HepG2 (cell line): Measurements from ENCODE around the gene PIK3IP1. TPM values are rescaled to one million over a fixed set of nuclear protein-coding genes. Genes with fewer than 3 reads are reported as not detected.

Experiments used
- ATAC-seq: fragments of 200-7000 bp; cut with Tn5 transposase; 3 replicates; pipeline ENCODE4 v1.9.1; 2020; ENCODE audit warnings: mild to moderate bottlenecking, moderate library complexity
- Bru-seq: library from RNA; stranded (reverse); fragments of 400-500 nt; gene quantifications from one replicate; lab custom pipeline; 2021; lab: Mats Ljungman, UMichigan
- BruChase-seq, 2 experiments: library from RNA; stranded (reverse); fragments of 400-500 nt; gene quantifications; one replicate each; lab custom pipeline; 2021; lab: Mats Ljungman, UMichigan
- BruUV-seq: library from RNA; stranded (reverse); fragments of 400-500 nt; replicated peaks from 2 replicates; lab custom pipeline; 2021; lab: Mats Ljungman, UMichigan
- CTCF ChIA-PET: fragments of 300-600 bp; formaldehyde crosslinking; extraction: SDS; loops from one replicate; lab custom pipeline; 2021; ENCODE audit warnings: low total read pairs, inconsistent platforms, low intra/inter-chr PET ratio; lab: Yijun Ruan, JAX
- POLR2A ChIA-PET: fragments of 350-600 bp; sonication (Branson Sonifier 250); formaldehyde crosslinking; loops from one replicate; lab custom pipeline; 2020; ENCODE audit warnings: antibody characterized with exemption, inconsistent platforms; lab: Yijun Ruan, JAX
- DNase-seq: peaks from one replicate; pipeline ENCODE4 v3.0.0-alpha.2; 2015; ENCODE audit warnings: low spot score
- FAIRE-seq: peaks from 3 replicates; lab custom pipeline; 2011; peaks lifted over from hg19 to GRCh38; lab: Jason Lieb, UNC
- H2AFZ ChIP-seq: one replicate; pipeline ENCODE4 v1.6.1; 2011; ENCODE audit warnings: low read length, inconsistent platforms
- H3K27ac ChIP-seq: fragments of 300-600 bp; 3 replicates; pipeline ENCODE4 v1.8.0; 2011; ENCODE audit warnings: mixed run types, mild to moderate bottlenecking, mixed read lengths, low read length, inconsistent platforms; ENCODE audit not compliant: insufficient read depth; ENCODE audit errors: extremely low read length
- H3K27me3 ChIP-seq, 2 experiments: fragments of 200-600 bp in 1 of 2; 2 replicates in 1 of 2; 3 replicates in 1 of 2; pipeline versions ENCODE4 v1.6.0 to v1.8.0; 2011; ENCODE audit warnings: low read length in 2 of 2, mild to moderate bottlenecking in 2 of 2, moderate library complexity in 2 of 2, inconsistent platforms in 1 of 2; ENCODE audit not compliant: insufficient read depth in 2 of 2, control insufficient read depth in 1 of 2
- H3K36me3 ChIP-seq, 2 experiments: fragments of 200-600 bp in 1 of 2; replicated peaks in 1 of 2; 2 replicates in 1 of 2; 3 replicates in 1 of 2; pipeline versions ENCODE4 v1.5.1 to v1.8.0; 2011; ENCODE audit warnings: low read length in 2 of 2, inconsistent platforms in 1 of 2; ENCODE audit not compliant: insufficient read depth in 2 of 2, control insufficient read depth in 1 of 2
- H3K4me1 ChIP-seq: 2 replicates; pipeline ENCODE4 v1.5.1; 2012; ENCODE audit warnings: low read length, inconsistent platforms; ENCODE audit not compliant: insufficient read depth
- H3K4me2 ChIP-seq: 2 replicates; pipeline ENCODE4 v1.6.0; 2011; ENCODE audit warnings: low read depth, low read length, inconsistent platforms
- H3K4me3 ChIP-seq, 3 experiments: fragments of 200-600 bp in 1 of 3; sonication (generic), shearing (Covaris generic) in 1 of 3; replicated peaks in 1 of 3; 2 replicates each; pipeline ENCODE4 v1.5.1; 2011 to 2016; ENCODE audit warnings: low read length in 3 of 3, inconsistent platforms in 2 of 3, low read depth in 2 of 3, mild to moderate bottlenecking in 2 of 3, control low read depth in 1 of 3, mixed read lengths in 1 of 3; ENCODE audit not compliant: insufficient read depth in 1 of 3
- H3K79me2 ChIP-seq: one replicate; pipeline ENCODE4 v1.6.1; 2011; ENCODE audit warnings: low read length, inconsistent platforms; ENCODE audit not compliant: insufficient read depth
- H3K9ac ChIP-seq: 2 replicates; pipeline ENCODE4 v1.6.0; 2011; ENCODE audit warnings: mild to moderate bottlenecking, low read depth, low read length, inconsistent platforms; ENCODE audit not compliant: insufficient read depth
- H3K9me3 ChIP-seq: 2 replicates; pipeline ENCODE4 v1.5.1; 2012; ENCODE audit warnings: mild to moderate bottlenecking, low read length
- H4K20me1 ChIP-seq: 2 replicates; pipeline ENCODE4 v1.6.0; 2011; ENCODE audit warnings: inconsistent platforms, mild to moderate bottlenecking, low read length, moderate library complexity; ENCODE audit not compliant: insufficient read depth
- ADNP ChIP-seq: sonication (generic); formaldehyde crosslinking; IDR thresholded peaks from 2 replicates; pipeline ENCODE4 v1.4.0; 2020; ENCODE audit warnings: missing genetic modification reagents
- CBX2 ChIP-seq, 2 experiments: fragments of 200-600 bp in 1 of 2; sonication (generic); formaldehyde crosslinking in 1 of 2; IDR thresholded peaks; 2 replicates each; pipeline versions ENCODE4 v1.7.0 to v1.8.1; 2018 to 2022; ENCODE audit warnings: low read depth in 2 of 2, low read length in 1 of 2, mild to moderate bottlenecking in 1 of 2, missing genetic modification reagents in 1 of 2
- MXI1 ChIP-seq: IDR thresholded peaks from 3 replicates; pipeline ENCODE4 v1.6.1; 2012; ENCODE audit warnings: low read depth, low read length, inconsistent platforms, borderline replicate concordance
- RBM22 ChIP-seq: fragments of 200-400 bp; formaldehyde crosslinking; optimal IDR thresholded peaks from 2 replicates; pipeline ENCODE3; 2017; ENCODE audit warnings: mild to moderate bottlenecking, low read length, moderate library complexity
- SALL1 ChIP-seq: sonication (generic); formaldehyde crosslinking; IDR thresholded peaks from 2 replicates; pipeline ENCODE4 v1.8.0; 2022; ENCODE audit warnings: mild to moderate bottlenecking, missing genetic modification reagents
- SRSF9 ChIP-seq: fragments of 200-400 bp; formaldehyde crosslinking; IDR thresholded peaks from 2 replicates; pipeline ENCODE4 v1.6.1; 2018; ENCODE audit warnings: borderline replicate concordance, mild to moderate bottlenecking, low read depth, low read length; ENCODE audit not compliant: insufficient read depth, poor library complexity, severe bottlenecking
- ZFX ChIP-seq: sonication (generic); formaldehyde crosslinking; IDR thresholded peaks from 2 replicates; pipeline ENCODE4 v1.4.0; 2020; ENCODE audit warnings: mild to moderate bottlenecking, low read depth, missing genetic modification reagents, moderate library complexity
- ZNF207 ChIP-seq: fragments of 450-650 bp; IDR thresholded peaks from 2 replicates; pipeline ENCODE4 v1.6.1; 2016; ENCODE audit warnings: antibody characterized with exemption, borderline replicate concordance
- ZNF253 ChIP-seq: sonication (generic); formaldehyde crosslinking; IDR thresholded peaks from 2 replicates; pipeline ENCODE4 v1.8.0; 2022; ENCODE audit warnings: mild to moderate bottlenecking, missing genetic modification reagents, borderline replicate concordance
- ZNF337 ChIP-seq: sonication (generic); formaldehyde crosslinking; IDR thresholded peaks from 2 replicates; pipeline ENCODE4 v1.5.1; 2020; ENCODE audit warnings: missing genetic modification reagents, low read depth, mild to moderate bottlenecking, borderline replicate concordance
- ZNF354B ChIP-seq: sonication (generic); formaldehyde crosslinking; IDR thresholded peaks from 2 replicates; pipeline ENCODE4 v1.8.0; 2022; ENCODE audit warnings: mild to moderate bottlenecking, missing genetic modification reagents
- ZNF431 ChIP-seq: sonication (generic); formaldehyde crosslinking; IDR thresholded peaks from 2 replicates; pipeline ENCODE4 v1.9.0; 2022; ENCODE audit warnings: missing genetic modification reagents, low read depth, mild to moderate bottlenecking, borderline replicate concordance
- ZNF589 ChIP-seq: sonication (generic); formaldehyde crosslinking; conservative IDR thresholded peaks from 2 replicates; pipeline ENCODE4 v1.8.0; 2022; ENCODE audit warnings: mild to moderate bottlenecking, moderate library complexity, missing genetic modification reagents
- ZNF652 ChIP-seq: IDR thresholded peaks from 2 replicates; pipeline ENCODE4 v1.6.1; 2016; ENCODE audit warnings: low read depth, borderline replicate concordance
- ZNF781 ChIP-seq: sonication (generic); formaldehyde crosslinking; IDR thresholded peaks from 2 replicates; pipeline ENCODE4 v1.5.1; 2020; ENCODE audit warnings: borderline replicate concordance, mild to moderate bottlenecking, missing genetic modification reagents; ENCODE audit errors: not compliant biosample characterization
- whole genome bisulfite sequencing: methylation state at CpG from one replicate; pipeline ENCODE4 v1.1.6; 2017; ENCODE audit warnings: low lambda C conversion rate; 5-methylcytosine and 5-hydroxymethylcytosine counted together
- in situ Hi-C: cut with HindIII; loops from 2 replicates; pipeline ENCODE4 v1.10.0; 2017; ENCODE audit warnings: low pct_unique_long_range_greater_than_20kb; ENCODE audit not compliant: extremely low pct_ligation_motif_present
- intact Hi-C: fragments of 100-400 bp; cut with micrococcal nuclease; formaldehyde crosslinking; loops from one replicate; pipeline ENCODE4 v1.10.0; 2022; ENCODE audit not compliant: unreplicated experiment
- long read RNA-seq, 2 experiments: library from RNA in 1 of 2; library from polyadenylated mRNA in 1 of 2; stranded (forward) in 1 of 2; unstranded in 1 of 2; transcript quantifications; one replicate each; pipeline ENCODE4 v2.0.0, GENCODE V29; 2019 to 2022
- polyA minus RNA-seq, 3 experiments: library from RNA; depleted of rRNA, polyadenylated mRNA; stranded (reverse); fragments of >200 nt; gene quantifications; 2 replicates each; pipeline ENCODE4 v1.2.3, GENCODE V29; 2011; ENCODE audit warnings: low replicate concordance in 1 of 3
- polyA plus RNA-seq, 8 experiments: library from polyadenylated mRNA; depleted of rRNA in 3 of 8; stranded (reverse) in 7 of 8; unstranded in 1 of 8; fragments of >200 nt; fragmentation: Illumina TruSeq in 4 of 8; extraction: Trizol in 4 of 8; gene quantifications; 2 replicates each; pipeline versions ENCODE4 v1.2.1 to v1.2.3, GENCODE V29; 2011 to 2016; ENCODE audit warnings: low read depth in 4 of 8, missing spikeins in 1 of 8, mixed read lengths in 1 of 8; ENCODE audit not compliant: insufficient read depth in 1 of 8
- total RNA-seq, 5 experiments: library from RNA; depleted of rRNA; stranded (reverse); fragments of >200 nt; fragmentation: Illumina TruSeq; extraction: Trizol; gene quantifications; 2 replicates each; pipeline ENCODE4 v1.2.3, GENCODE V29; 2016; ENCODE audit warnings: low read depth in 1 of 5
- TF ChIP-seq, protein P1 (sequence below): IDR thresholded peaks from 2 replicates; pipeline ENCODE4 v1.6.1; 2018; ENCODE audit warnings: missing genetic modification reagents, mild to moderate bottlenecking, missing compliant biosample characterization

The PIK3IP1 gene
- total RNA-seq (2016; rRNA removed; fragmentation: Illumina TruSeq; extraction: Trizol), result 0.44 and 1.3 TPM in 2 replicates
- 0.26 and 0.30 TPM in 2 replicates for total RNA-seq (2016; cell fraction: cytosol; rRNA removed; fragmentation: Illumina TruSeq; extraction: Trizol; ENCODE audit: low read depth)
- total RNA-seq (2016; cell fraction: insoluble cytoplasmic fraction; rRNA removed; fragmentation: Illumina TruSeq; extraction: Trizol), result 0.49 and 1.3 TPM in 2 replicates
- 0.34 and 0.41 TPM in 2 replicates for total RNA-seq (2016; cell fraction: membrane; rRNA removed; fragmentation: Illumina TruSeq; extraction: Trizol)
- total RNA-seq (2016; cell fraction: nucleus; rRNA removed; fragmentation: Illumina TruSeq; extraction: Trizol), result 1.5 and 2.0 TPM in 2 replicates
- polyA plus RNA-seq (2011; rRNA removed), result 2.5 and 5.3 TPM in 2 replicates
- 2.4 and 5.0 TPM in 2 replicates for polyA plus RNA-seq (2011; cell fraction: cytosol; rRNA removed)
- 2.3 and 4.8 TPM in 2 replicates for polyA plus RNA-seq (2011; cell fraction: nucleus; rRNA removed)
- polyA plus RNA-seq (2012), result 4.8 and 7.6 TPM in 2 replicates
- polyA plus RNA-seq (2016; cell fraction: cytosol; fragmentation: Illumina TruSeq; extraction: Trizol; ENCODE audit: low read depth), result 0.06 and 0.11 TPM in 2 replicates
- 0.21 and 0.38 TPM in 2 replicates for polyA plus RNA-seq (2016; cell fraction: insoluble cytoplasmic fraction; fragmentation: Illumina TruSeq; extraction: Trizol; ENCODE audit: low read depth)
- 0.10 and 0.14 TPM in 2 replicates for polyA plus RNA-seq (2016; cell fraction: membrane; fragmentation: Illumina TruSeq; extraction: Trizol; ENCODE audit: low read depth)
- polyA plus RNA-seq (2016; cell fraction: nucleus; fragmentation: Illumina TruSeq; extraction: Trizol; ENCODE audit: insufficient read depth, low read depth), result 1.7 and 2.4 TPM in 2 replicates
- 2.1 and 3.8 TPM in 2 replicates for polyA minus RNA-seq (2011; rRNA and poly(A)+ RNA removed; ENCODE audit: low replicate concordance)
- 2.0 and 4.0 TPM in 2 replicates for polyA minus RNA-seq (2011; cell fraction: cytosol; rRNA and poly(A)+ RNA removed)
- 2.1 and 4.0 TPM in 2 replicates for polyA minus RNA-seq (2011; cell fraction: nucleus; rRNA and poly(A)+ RNA removed)
- percentile 30 among the genes with signal in this experiment for Bru-seq, nascent RNA
- BruChase-seq, experiment 1, labeled RNA remaining after a 6-hour chase, result percentile 40 among the genes with signal in this experiment
- BruChase-seq, experiment 2, labeled RNA remaining after a 2-hour chase, result percentile 32 among the genes with signal in this experiment
- long read RNA-seq, experiment 1, transcript PIK3IP1-201 (6 exons, 2,467 nt), result major isoform, 7 of 9 reads
- long read RNA-seq, experiment 1, partial matches to known transcripts, result 1 of 9 reads
- long read RNA-seq, experiment 1, other reads (novel, unspliced or antisense), result 0 of 9 reads
- long read RNA-seq, experiment 2, partial matches to known transcripts, result 0 of 4 reads
- long read RNA-seq, experiment 2, other reads (novel, unspliced or antisense), result 0 of 4 reads

DNA sequence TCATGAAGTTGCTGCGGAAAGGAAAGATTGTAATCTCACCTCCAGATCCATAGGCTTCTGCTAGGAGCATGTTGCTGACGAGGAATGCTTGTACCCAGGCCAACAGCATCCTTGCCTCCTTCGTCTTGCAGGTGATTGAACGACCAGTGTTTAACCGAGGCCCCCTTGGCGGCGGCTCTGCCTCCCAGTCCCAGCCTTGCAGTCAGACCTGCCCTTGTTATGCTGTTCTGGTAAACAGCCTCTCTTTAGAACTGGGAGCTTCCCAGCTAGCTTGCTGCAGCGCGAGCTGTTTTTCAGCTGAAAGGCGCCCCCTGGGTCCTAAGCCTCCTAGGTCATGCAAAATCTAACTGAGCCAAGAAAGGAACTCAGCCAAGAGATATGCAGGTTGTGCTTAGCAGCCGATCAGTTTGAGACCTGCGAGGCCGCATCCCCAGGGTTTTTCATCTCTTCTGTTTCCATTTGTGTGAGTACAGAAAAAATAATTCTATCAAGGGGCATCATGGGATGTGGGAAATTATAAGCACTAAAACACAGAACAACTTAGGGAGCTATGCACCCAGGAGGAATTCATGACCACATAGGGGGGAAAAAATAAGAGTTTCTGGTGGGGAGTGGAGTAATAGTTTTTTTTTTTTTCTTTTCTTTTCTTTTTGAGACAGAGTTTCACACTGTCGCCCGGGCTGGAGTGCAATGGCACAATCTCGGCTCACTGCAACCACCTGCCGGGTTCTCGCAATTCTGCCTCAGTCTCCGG lies at the start of gene PIK3IP1:
Gene PIK3IP1 (minus strand): TSS at position 253 of the 754 bp plus-strand sequence. CDS start 144 bp downstream, at position 109.
- Histone ChIP-seq H3K4me3 (peak within 1 kb of the TSS; percentile 46 to 78 (median 51)), H2AFZ (no peak within 1 kb of the TSS), H3K27ac (no peak within 1 kb of the TSS), H3K9ac (peak within 1 kb of the TSS; percentile 69), H3K36me3 (no peaks in the 10 kb centered on the region), H3K4me2 (peak within 1 kb of the TSS; percentile 100), H3K79me2 (no peaks in the 10 kb centered on the region), H3K4me1 (peaks cover 37% of the 10 kb centered on the region), H3K27me3 (no peaks in the 10 kb centered on the region), H3K9me3 (no peaks in the 10 kb centered on the region), H4K20me1 (no peaks in the 10 kb centered on the region)
- in situ Hi-C loops (no loop called here), intact Hi-C loops (loop anchor here (1.0 kb wide), 1 partner anchor 21 kb away; no protein-coding TSS in a partner anchor)
- DNase-seq, result peak; percentile 77
- CTCF ChIA-PET, result interaction anchor here (1.1 kb wide), 1 partner anchor 21 kb away, joined by 3 read pairs; no protein-coding TSS in a partner anchor
- POLR2A ChIA-PET, result interaction anchor here (0.5 to 3.0 kb wide), 6 partner anchors 10 to 163 kb away, joined by 3 to 21 read pairs (median 4); partner anchors contain the start of gene PATZ1
- ATAC-seq, result peak; percentile 78
- peak; percentile 90 for FAIRE-seq
- no TSS peak for BruUV-seq
- WGBS, result 27% methylated on average over 12 of the region's 19 CpGs
- TF ChIP-seq ZNF207, result no peak
- TF ChIP-seq ZNF253, result no peak
- no peak for TF ChIP-seq ADNP (CRISPR knock-in tag)
- TF ChIP-seq SALL1, result peak; percentile 70; the same call in 1 of the 2 replicates
- no peak for TF ChIP-seq ZNF652 (CRISPR knock-in tag)
- TF ChIP-seq, protein P1, sequence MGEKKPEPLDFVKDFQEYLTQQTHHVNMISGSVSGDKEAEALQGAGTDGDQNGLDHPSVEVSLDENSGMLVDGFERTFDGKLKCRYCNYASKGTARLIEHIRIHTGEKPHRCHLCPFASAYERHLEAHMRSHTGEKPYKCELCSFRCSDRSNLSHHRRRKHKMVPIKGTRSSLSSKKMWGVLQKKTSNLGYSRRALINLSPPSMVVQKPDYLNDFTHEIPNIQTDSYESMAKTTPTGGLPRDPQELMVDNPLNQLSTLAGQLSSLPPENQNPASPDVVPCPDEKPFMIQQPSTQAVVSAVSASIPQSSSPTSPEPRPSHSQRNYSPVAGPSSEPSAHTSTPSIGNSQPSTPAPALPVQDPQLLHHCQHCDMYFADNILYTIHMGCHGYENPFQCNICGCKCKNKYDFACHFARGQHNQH (CRISPR knock-in tag), result peak; percentile 46; the same call in 1 of the 2 replicates
- TF ChIP-seq ZNF781, result peak; percentile 41
- no peak for TF ChIP-seq ZNF337 (CRISPR knock-in tag)
- TF ChIP-seq CBX2 (IDR thresholded peaks at IDR 0.05; ENCODE audit: low read depth, low read length), result no peak
- TF ChIP-seq CBX2 (CRISPR knock-in tag; IDR thresholded peaks at IDR 0.05; ENCODE audit: low read depth), result no peak
- TF ChIP-seq MXI1, result peak; percentile 61; the same call in 1 of the 3 replicates
- TF ChIP-seq RBM22, result no peak
- no peak for TF ChIP-seq ZNF431 (CRISPR knock-in tag)
- TF ChIP-seq ZFX (CRISPR knock-in tag), result no peak
- no peak for TF ChIP-seq SRSF9
- no peak for TF ChIP-seq ZNF589 (CRISPR knock-in tag)
- TF ChIP-seq ZNF354B, result 0 out of 2 replicates have a peak, but pooled peaks have one; percentile 65
